AML-193 (cell line): ENCODE measurements around the gene REG4.
"Not testable (repeated sequence)": the region's sequence is repeated elsewhere in the genome, so short reads cannot be mapped to it uniquely, and the experiment has no call there.

Experiments used
- DNase-seq, 2 experiments: peaks; one replicate each; lab custom pipeline; 2025; lab: John Stamatoyannopoulos, UW

REG4 gene

DNA sequence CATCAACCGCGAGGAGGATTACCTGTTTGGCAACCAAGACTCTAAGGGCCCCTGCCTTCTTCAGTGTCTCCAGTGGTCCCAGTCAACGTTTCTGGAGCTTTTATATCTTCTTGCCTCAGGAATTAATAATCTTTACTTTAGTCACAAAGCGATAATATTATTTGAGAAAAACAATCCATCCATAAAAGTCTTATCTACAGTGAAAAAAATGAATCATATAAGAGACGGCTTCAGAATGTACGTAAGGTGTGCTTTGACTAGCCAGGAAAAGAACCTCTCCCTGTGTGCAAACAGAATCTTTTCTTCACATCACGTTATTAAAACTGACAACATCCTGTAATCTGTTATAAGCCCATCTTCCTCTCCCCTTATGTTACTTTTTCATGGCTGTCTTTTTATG is at the start of gene REG4:
REG4 (minus strand) TSS at position 74 of the 400 bp plus-strand sequence. CDS start 2,691 bp downstream, outside the sequence.
- DNase-seq: no peak

DNA sequence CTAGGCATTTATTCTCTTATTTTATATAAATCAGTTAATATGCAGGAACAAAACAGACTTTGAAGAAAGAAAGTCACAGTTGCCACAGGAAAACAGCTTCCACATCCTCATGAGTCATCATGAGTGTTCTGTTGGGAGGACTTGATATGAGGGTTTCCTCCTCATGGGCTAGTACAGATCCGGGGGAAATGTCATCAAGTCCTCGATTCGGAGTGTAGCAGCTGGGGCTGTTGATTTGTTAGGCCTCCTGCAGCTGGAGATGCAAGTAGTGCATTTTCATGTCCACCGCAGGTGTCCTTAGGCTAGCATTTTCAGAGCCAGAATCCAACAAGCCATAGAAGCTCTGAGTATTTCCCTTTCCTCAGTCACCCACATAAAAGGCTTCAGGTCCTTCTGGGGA is 48.4 kb upstream of the REG4 start:
- DNase-seq: peak; percentile 29 to 53

DNA sequence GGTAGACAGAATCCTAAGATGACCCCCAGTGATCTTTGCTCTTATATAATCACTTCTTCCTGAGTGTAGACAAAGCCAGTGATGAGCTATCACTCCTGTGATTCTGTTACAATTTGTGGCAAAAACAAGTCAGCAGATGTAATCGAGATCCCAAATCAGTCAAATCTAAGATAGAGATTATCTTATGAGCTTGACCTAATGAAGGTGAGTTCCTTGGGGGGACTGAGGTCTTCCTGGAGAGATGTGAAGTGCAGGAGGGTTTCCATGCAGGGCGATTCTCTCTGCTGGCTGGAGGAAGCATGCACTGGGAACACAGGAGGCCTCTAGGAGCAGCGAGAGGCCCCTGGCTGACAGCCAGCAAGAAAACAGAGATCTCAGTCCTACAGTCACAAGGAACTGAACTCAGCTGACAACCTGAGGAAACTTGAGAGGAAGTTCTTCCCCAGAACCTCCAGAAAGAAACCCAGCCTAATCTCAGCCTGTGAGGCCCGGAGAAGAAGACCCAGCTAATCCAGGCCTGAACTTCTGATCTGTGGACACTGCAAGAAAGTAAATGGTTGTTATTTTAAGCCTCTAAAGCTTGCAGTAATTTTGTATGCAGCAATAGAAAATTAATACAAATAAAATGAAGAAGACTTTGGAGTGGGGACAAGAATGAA is 47.4 kb upstream of the REG4 start:
- not testable (repeated sequence) for DNase-seq

DNA sequence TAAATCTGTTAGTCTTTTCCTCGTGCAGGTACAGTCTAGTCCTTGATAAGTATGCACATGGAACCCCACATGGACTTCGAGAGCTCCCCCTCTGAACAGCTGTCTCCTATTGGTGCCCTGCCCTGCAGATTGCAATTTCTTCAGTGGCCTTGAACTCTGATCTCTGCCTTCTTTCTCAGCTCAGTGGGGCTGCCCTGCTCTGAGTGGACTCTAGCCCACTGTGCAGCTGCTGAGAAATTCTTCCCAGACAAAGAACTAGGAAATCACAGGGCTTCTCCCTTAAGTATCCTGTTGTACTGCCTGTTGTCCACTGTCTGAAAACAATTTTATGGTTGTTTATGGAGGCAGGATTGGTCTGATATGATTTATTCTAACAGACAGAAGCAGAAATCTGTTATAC is 46.9 kb upstream of the REG4 start:
- no peak for DNase-seq

DNA sequence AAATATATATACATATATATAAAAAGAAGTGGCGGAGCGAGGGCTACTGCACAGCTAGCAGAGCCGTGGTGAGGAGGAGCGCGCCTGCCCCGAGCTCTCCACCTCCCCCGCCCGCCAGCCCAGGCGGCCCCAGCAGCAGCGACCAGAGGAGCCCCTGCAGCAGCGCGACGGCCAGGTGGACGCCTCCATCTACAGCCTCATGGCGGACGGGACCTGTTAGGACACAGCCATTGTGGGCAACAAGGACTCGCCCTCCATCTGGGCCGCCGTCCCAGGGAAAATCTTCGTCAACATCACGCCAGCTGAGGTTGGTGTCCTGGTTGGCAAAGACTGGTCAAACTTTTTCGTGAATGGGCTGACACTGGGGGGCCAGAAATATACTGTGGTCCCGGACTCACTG is 41.9 kb upstream of the REG4 start:
- DNase-seq: no peak

DNA sequence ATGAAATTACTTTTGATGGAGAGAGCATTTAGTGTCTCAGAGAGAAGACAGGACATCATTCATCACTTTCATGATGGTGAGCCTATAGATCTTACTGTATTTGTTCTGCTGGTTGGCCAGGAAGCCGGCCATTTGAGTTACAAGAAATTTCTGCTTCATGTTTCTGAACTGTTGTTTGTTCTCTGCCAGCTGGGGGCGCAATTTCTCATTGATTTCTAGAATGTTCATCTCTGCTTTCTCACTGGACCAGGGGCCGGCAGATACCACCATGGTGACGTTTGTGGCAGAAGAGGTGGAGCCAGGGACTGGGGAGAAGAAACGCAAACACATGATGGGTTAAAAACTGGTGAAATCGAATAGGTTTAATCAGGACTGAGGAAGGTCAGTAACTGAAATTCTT is 32.9 kb upstream of the REG4 start:
- not testable (repeated sequence) for DNase-seq

DNA sequence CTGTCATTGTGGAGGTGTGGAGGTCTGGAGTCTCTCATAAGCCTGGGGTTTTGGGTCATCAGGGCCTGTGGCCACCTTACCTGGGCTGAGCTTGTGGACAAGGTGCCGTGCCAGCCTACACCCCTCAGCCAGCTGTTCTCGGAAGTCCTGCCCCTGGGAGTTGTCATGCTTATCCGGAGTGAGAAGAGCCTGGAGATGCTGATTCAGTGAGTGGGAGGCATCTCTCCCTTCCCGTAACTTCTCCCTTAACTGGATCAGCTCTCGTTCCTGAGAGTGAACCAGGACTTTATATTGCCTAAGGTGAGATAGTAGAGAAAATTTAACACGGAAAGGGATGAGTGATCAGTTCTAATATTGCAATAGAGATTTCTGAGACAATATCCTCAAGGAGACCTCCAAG is 30.0 kb upstream of the REG4 start:
- no peak for DNase-seq

DNA sequence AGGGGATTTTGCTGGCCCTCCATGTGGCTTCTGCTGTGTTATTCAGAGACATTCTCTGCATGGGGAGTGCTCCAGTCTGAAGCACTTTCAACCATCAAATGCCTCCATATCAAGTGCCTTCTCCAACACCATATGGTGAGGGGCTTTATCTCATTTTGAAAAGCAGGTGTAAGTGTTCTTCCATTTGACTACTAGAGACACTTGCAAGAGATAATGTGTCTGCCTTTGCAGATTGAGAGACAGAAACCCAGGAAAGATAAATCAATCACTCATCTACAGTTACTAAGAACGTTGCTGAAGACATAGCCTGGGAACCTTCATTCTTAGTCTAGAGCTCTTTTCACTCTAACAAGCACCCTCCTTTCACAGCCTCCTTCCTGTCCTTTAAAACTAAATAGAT is 29.5 kb upstream of the REG4 start:
- no peak for DNase-seq

DNA sequence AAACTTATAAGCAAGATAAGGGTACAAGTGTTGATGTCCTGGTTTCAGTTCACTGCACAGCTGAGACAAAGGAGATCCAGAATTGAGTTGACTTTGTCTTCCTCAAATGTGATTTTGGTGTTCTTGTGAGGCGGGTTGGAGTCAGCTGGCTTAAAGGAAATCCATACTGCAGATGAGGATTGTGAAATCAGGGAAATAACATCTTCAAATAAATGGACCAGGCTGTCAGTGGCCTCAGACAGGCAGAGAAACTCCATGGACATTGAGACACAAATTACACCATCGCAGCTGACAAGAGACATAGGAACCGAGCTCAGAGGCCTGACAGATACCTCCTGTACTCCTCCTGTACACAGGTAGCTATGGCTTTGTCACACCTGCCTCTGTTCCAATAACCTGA is 27.0 kb upstream of the REG4 start:
- DNase-seq: no peak

DNA sequence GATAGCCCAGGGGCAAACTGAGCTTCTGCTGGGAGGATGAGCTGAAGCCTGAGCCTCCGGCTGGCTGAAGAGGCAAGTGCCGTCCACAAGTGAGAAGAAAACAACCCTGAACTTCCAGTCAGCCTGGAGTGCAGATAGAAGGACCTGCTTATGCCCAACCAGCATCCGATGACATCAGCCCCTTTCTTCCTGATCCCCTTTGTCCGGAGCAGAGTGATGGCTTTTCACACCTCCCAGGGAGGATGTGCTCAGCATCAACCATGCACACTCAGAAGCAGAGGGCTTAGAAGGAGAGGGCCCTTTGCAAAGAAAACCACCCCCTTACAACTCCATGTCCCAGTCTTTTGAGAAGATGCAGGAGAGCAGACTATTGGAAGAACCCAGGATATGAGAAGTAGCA is 23.7 kb upstream of the REG4 start:
- no peak for DNase-seq

DNA sequence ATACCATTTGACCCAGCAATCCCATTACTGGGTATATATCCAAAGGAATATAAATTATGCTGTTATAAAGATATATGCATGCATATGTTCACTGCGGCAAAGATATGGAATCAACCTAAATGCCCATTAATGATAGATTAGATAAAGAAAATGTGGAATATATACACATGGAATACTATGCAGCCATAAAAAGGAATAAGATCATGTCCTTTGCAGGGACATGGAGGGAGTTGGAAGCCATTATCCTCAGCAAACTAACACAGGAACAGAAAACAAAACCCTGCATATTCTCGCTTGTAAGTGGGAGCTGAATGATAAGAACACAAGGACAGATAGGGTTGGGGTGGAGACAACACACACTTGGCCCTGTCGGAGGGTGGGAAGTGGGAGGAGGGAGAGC is 19.8 kb upstream of the REG4 start:
- no peak for DNase-seq

DNA sequence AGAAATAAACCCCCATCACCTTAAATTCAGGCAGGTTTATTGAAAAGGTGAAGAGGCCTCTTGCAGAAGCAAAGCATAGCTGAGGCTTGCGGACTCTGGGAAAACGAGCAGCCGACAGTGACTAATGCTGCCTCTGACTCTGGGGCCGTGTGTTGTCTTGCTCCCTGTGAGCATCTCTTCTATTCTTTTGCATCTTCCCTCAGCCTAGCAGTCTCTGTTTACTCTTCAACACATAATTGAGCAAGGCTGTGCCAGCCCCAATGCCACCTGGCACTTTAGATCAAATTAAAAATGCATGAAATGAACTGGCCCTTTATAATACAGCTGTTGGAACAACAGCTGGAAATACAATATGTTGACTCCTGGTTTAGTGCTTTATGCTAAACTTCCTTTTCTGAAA is 18.4 kb upstream of the REG4 start:
- DNase-seq: no peak

DNA sequence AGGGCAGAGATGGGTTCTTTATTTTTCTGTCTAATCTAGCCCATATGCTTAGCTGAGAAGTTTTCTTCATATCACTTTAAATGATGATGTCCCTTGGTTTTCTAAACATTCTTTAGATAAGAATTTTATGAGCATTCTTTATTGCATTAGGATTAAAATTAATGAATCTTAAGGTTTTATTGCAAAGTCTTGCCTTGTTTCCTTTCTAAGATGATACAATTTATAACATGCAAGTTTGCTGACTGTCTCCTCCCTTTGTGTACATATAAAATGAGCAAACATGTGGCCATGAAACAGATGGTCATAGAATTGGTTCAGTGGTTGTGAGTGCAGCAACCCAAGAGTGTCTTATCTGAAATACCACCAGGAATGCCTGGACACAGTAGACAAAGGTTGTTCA is 17.7 kb upstream of the REG4 start:
- DNase-seq: not testable (repeated sequence)

DNA sequence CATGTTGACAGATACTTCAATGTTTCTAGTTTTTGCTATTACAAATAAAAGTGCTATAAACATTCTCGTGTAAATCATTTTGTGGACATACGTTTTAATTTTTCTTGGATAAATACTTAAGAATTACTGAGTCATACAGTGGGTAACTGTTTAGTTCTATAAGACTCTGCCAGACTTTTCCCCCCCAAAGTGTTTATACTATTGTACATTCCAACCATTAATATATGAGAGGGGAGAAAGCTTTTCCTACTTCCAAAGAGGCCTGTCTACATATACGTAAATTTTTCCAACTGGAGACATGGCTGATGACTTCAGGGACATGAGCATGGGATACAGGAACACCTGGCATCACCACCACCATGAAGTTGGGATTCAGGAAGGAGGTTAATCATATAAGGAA is 17.0 kb upstream of the REG4 start:
- DNase-seq: no peak

DNA sequence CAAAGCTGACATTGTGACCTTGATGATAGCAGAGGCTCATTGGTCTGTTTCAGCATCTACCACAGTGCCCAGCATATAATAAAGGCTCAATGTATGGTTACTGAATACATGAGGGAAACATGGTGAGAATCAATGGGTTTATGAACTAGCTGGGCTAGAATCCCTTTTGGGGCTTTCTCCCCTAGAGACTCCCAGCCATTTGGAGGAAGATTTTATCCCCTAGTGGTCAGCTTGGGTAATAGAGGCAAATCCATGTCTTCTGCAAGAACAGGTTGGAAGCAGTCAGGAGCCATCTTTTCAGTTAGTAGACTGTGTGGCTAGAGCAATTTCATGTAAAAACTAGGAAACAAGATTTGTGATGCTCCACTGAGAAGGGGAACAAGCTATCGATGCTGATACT is 15.8 kb upstream of the REG4 start:
- peak; percentile 12 to 21 for DNase-seq

DNA sequence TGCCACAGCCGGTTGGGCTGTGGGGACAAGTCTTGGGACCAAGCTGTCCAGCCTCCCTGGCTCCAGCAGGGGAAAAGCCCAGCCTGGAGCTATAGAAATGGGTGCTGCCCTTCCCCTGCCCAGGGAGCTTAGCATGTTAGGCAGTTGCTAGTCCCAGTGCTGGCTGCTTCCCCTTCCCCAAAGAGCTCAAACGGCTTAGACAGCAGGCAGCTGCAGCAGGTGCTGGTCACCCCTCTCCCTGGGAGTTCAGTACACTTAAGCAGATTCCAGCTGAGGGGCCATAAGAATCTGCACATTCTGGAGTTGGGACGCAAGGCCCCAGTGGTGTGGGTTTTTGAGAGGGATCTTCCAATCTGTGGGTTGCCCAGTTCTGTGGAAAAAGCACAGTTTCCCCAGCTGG is 11.1 kb upstream of the REG4 start:
- no peak for DNase-seq

DNA sequence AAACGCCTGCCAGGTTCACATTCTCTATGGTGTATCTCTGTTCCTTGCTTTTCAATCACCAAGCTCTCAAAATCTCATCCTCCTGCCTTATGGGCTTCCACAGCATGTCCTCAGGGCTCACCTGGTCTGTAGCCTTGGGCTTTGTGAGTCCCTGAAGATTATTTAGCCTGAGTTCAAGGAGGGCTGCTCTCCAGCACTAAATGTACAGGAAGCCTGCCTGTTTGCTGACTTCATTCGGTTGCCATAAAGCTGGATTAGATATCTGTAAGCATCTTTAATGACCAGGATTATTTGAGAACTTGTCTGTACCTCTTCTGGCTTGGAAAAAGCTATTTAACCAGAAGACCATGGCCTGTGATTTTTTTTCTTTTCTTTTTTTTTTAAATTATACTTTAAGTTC is 6.9 kb upstream of the REG4 start:
- no peak for DNase-seq

DNA sequence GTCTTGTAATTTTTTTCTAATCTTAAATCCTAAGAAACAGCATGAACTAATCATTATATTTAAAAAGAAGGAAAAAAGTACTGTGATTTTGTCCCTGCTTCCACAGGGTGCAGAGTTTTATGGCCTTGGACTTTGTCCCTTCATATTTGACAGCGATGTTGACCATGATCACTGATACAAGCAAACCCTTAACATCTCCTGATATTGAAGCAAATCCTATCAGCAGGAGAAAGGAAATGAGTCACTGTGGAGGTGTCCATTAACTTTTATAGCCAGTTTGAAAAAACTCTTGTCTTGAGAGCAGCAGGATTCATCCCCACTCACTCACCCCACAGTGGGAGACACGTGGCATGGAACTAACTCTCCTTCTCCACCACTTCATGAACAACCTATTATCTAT is 5.1 kb upstream of the REG4 start:
- DNase-seq: no peak

DNA sequence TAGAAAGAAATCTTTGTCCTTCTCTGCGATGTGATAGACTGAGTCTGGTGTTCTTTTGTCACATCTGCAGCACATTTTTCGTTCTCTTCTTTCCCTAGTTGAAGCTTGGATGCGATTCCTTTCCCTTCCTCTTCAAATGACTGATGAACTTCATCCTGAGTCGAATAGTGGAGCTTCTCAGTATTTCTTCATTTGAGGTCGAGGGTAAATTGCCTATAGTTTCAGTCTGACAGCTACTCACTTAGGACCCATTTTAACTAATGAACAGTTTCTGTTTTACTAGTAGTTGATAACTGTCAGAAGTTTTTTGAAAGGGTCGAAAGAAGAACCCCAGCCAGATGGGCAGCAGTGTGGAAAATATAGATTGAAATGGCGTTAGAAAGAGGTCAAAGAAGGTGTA is 4.7 kb upstream of the REG4 start:
- DNase-seq: no peak

DNA sequence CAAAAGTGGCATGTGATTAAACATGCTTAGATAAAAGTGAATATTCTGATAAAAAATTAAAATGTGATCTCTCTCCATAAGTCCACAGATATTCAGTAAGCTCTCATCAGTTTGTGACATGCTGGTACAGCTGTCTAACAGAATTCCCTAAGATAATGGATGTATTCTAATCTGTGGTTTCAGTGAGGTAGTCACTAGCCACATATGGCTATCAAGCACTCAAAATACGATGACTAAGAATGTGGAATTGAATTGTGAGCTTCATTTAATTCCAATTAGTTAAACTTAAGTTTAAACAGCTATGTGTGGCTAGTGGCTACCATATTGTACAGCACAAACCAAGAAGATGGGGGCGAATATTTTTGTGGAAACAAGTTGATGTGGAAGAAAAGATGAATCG is 4.1 kb upstream of the REG4 start:
- no peak for DNase-seq

DNA sequence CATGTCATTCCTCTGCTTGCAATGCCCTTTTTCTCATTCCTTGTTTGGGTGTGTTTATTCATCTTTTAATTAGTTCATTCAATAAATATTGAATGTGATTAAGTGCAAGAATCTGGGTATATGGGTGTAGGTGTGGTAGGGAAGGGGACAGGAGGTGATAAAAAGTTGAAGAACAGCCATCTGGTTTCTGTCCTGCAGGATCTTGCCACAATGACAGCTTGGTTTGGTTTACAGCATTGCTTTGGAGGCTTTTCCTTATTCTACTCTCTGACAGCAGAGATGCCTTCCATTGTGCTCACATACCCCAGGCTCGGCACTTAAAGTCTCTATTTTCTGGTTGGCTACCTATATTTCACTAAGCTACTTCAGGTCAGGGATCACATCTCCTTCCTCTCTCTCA is 3.0 kb upstream of the REG4 start:
- DNase-seq: no peak

DNA sequence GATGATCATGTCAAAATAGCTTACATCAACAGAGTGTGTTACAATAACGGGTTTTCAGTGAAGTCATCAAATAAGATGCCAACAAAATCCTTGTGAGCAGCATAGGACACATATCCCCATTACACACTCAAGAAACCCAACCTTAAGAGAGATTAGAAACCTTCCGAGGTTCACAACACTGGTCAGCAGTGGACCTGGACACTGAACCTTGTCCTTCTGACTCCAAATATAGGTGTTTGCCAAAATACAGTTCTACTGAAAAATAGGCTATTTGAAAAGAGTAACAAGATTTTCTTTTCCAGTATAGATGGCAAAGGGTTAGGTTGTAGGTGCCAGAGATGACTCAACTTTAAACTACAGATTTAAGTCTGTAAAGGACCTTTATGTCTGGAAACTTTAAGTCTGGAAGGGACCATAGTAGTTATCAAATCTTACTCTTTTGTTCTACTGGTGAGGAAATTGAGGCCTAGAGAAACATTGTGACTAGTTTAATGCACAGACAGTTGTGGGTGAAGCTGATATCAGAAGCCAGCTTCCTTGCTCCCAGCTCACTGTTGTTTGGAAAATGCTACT is 811 bp upstream of the REG4 start:
- DNase-seq: no peak

DNA sequence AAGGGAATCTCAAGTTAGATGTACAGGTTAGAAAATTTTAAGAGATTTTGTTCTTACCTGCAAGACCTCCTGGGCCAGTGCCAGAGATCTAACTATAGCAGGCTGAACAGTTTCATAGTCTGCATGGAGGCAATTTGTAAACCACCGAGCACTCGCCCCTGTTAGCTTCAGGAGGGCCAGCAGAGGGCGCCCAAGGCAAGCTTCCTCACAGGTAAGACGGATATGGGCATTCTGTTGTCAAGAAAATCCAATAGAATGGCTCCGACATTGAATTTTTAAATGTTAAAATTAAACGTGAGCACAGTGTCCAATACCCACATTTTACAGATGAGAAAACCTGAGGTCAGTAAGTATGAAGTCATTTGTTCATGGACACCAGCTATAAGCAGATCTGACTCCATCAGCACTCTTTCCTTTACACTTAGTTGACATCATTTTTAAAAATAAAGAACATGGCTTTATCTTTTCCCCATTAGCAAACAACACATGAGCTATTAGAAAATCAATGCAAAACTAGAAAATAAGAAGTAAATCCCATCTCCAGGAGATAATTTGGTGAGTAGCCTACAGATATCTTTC is 2.2 kb downstream of the REG4 start:
- peak; percentile 53 to 55 for DNase-seq

DNA sequence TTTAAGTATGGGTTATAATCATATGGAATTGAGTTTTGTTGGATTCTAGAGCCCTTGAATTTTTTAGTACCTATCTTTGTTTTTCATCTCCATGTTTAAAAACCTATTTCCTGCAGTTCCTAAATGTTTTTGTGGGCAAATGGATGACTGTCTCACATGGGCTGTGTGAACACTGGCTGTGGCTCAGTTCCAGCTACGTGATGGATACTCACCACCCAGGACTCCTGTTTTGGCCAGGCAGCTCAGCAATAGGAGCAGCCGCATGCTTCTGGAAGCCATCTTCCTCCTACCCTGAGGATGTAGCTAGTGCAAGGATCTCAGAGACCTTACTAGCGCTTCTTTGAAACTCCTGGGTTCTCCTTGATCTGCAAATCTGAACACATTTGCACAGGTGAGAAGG is 2.8 kb downstream of the REG4 start:
- DNase-seq: no peak
